Fibroblast of skin of right quadriceps (primary cell): ENCODE data around the gene RAI1.
A peak's percentile ranks its signal among the peaks of the same experiment; 100 is the strongest.

Experiments
- DNase-seq: peaks from one replicate; pipeline ENCODE4 v3.0.0-alpha.2; 2013

RAI1 gene

GRCh38 chr17:17849845-17850373 is 168.7 kb downstream of the RAI1 start:
- DNase-seq = peak; percentile 42

GRCh38 chr17:17851103-17852002 is 170.1 kb downstream of the RAI1 start:
- no peak for DNase-seq

GRCh38 chr17:17852930-17853329 is 171.7 kb downstream of the RAI1 start:
- no peak for DNase-seq

GRCh38 chr17:17853811-17854447 is 172.7 kb downstream of the RAI1 start:
- DNase-seq = no peak

- no peak for DNase-seq
These were observed 174.7 kb downstream of the RAI1 start for GRCh38 chr17:17855976-17856375.

GRCh38 chr17:17856386-17856785 is 175.1 kb downstream of the RAI1 start:
- no peak for DNase-seq

GRCh38 chr17:17857496-17857895 is 176.2 kb downstream of the RAI1 start:
- DNase-seq = no peak

- peak; percentile 48 for DNase-seq
These were observed 178.9 kb downstream of the RAI1 start for GRCh38 chr17:17859909-17860765.

- no peak for DNase-seq
These were observed 179.5 kb downstream of the RAI1 start for GRCh38 chr17:17860766-17861107.
